Naive B cell (primary cell): ENCODE results near the gene NAV2. TPM values are rescaled to one million over a fixed set of nuclear protein-coding genes. Genes with fewer than 3 reads are reported as not detected.

Source experiments
- ATAC-seq, 2 donors: fragments of 150-1000 bp; cut with Tn5 transposase; 2 replicates each; pipeline ENCODE4 v1.10.0; 2021; ENCODE audit warnings: low read depth in 2 of 2, mild to moderate bottlenecking in 2 of 2, moderate library complexity in 2 of 2
- DNase-seq: peaks from one replicate; pipeline ENCODE4 v3.0.0; 2022
- H3K27ac Mint-ChIP-seq, 6 donors: one replicate each; pipeline ENCODE4 v1.8.0; 2020 to 2022; ENCODE audit warnings: mild to moderate bottlenecking in 6 of 6, mixed read lengths in 6 of 6, moderate library complexity in 5 of 6, inconsistent platforms in 2 of 6
- H3K27me3 Mint-ChIP-seq, 3 donors: one replicate each; pipeline ENCODE4 v1.8.0; 2021 to 2022; ENCODE audit warnings: mixed read lengths in 3 of 3, mild to moderate bottlenecking in 1 of 3
- H3K36me3 Mint-ChIP-seq, 2 donors: one replicate each; pipeline ENCODE4 v1.8.0; 2020 to 2022; ENCODE audit warnings: mixed read lengths in 2 of 2, inconsistent platforms in 1 of 2, mild to moderate bottlenecking in 1 of 2
- H3K4me1 Mint-ChIP-seq, 3 donors: one replicate each; pipeline ENCODE4 v1.8.0; 2020 to 2022; ENCODE audit warnings: mixed read lengths in 3 of 3, inconsistent platforms in 1 of 3, mild to moderate bottlenecking in 1 of 3, moderate library complexity in 1 of 3
- H3K4me3 Mint-ChIP-seq, 8 donors: one replicate each; pipeline ENCODE4 v1.8.0; 2020 to 2022; ENCODE audit warnings: mild to moderate bottlenecking in 8 of 8, mixed read lengths in 8 of 8, moderate library complexity in 8 of 8, inconsistent platforms in 2 of 8
- H3K9me3 Mint-ChIP-seq, 7 donors: one replicate each; pipeline ENCODE4 v1.8.0; 2020 to 2022; ENCODE audit warnings: mixed read lengths in 7 of 7, mild to moderate bottlenecking in 5 of 7, inconsistent platforms in 2 of 7, moderate library complexity in 1 of 7
- polyA plus RNA-seq, 6 donors: library from polyadenylated mRNA; unstranded; fragments of 300-500 nt; fragmentation: Illumina TruSeq; gene quantifications; one replicate each; pipeline ENCODE4 v1.2.3, GENCODE V29; 2021; ENCODE audit warnings: low read depth in 6 of 6

The NAV2 gene
- polyA plus RNA-seq, 6 donors from 2014 or later = 0.90 to 3.2 (median 0.94) TPM; not detected in 3

DNA sequence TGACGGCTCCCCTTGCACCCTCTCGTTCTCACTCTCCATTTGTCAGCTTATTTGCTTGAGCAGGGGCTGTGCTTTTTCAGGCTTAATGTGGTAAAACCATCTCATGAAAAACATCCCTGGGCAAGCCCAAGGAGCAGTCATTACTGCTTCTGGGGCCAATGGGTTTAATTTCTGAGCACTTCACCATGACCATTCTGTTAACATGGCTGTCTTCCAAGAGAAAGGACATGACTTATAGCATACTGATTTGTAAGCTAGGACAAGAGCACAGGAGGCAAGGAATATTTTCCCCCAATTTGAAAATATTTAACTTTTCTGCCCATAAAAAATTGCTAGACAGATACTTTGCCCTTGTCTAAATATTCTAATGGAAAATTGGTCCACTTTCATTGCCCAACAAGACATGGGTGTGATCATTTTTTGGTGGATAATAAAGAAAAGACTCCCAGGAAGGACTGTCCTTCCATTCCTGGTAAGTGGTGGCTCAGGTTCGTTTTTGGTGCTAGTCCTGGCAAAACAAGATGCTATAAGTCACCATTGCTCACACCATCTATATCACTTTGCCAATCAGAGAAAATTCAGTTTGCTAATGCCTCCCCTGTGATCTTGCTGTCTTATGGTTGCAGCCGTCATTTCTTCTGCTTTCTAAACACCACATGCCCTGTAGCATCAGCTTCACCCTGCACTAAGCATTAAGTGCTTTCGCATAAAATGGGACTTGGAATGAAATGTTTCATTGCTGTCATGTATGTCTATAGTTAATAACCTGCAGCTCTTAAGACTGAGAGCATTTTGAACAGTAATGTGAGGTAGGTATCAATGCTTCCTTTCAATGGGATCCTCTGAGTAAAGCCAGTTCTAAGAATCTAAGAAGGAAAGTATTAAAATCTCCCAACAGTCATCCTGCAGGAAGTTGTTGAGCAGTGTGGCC lies 339.1 kb downstream of the NAV2 start:
- no peak for ATAC-seq
- no peaks in the 10 kb centered on the region for H3K36me3 Mint-ChIP-seq
- H3K4me3 Mint-ChIP-seq = no peak overlapping the region

GRCh38 chr11:20053572-20053971 lies 340.9 kb downstream of the NAV2 start:
- no peak for ATAC-seq
- DNase-seq = no peak

More for the DNA sequence above, 339.1 kb downstream of the NAV2 start:
- Mint-ChIP-seq H3K27me3 (no peaks in the 10 kb centered on the region), H3K27ac (no peak overlapping the region), H3K4me1 (peaks cover 0 to 9% (median 4%) of the 10 kb centered on the region in 3 donors), H3K9me3 (no peaks in the 10 kb centered on the region)
- DNase-seq = no peak

GRCh38 chr11:20054584-20054983 lies 341.9 kb downstream of the NAV2 start:
- ATAC-seq (no peak), DNase-seq (no peak)
- no peaks in the 10 kb centered on the region for H3K27me3 Mint-ChIP-seq
- no peaks in the 10 kb centered on the region for H3K9me3 Mint-ChIP-seq
- no peak overlapping the region for H3K4me3 Mint-ChIP-seq
- H3K27ac Mint-ChIP-seq = no peak overlapping the region
- no peaks in the 10 kb centered on the region for H3K4me1 Mint-ChIP-seq
- no peaks in the 10 kb centered on the region for H3K36me3 Mint-ChIP-seq

More at GRCh38 chr11:20053572-20053971, 340.9 kb downstream of the NAV2 start:
- H3K27me3 Mint-ChIP-seq = no peaks in the 10 kb centered on the region
- no peaks in the 10 kb centered on the region for H3K4me1 Mint-ChIP-seq
- no peaks in the 10 kb centered on the region for H3K36me3 Mint-ChIP-seq
- no peak overlapping the region for H3K27ac Mint-ChIP-seq
- no peak overlapping the region for H3K4me3 Mint-ChIP-seq
- no peaks in the 10 kb centered on the region for H3K9me3 Mint-ChIP-seq

- Mint-ChIP-seq H3K27ac (no peak overlapping the region), H3K9me3 (no peaks in the 10 kb centered on the region), H3K36me3 (no peaks in the 10 kb centered on the region), H3K27me3 (no peaks in the 10 kb centered on the region), H3K4me1 (no peaks in the 10 kb centered on the region), H3K4me3 (no peak overlapping the region)
- ATAC-seq = no peak
- DNase-seq = no peak
These were observed 342.7 kb downstream of the NAV2 start for GRCh38 chr11:20055312-20055711.

- ATAC-seq = no peak
- no peak for DNase-seq
- Mint-ChIP-seq H3K4me3 (no peak overlapping the region), H3K36me3 (no peaks in the 10 kb centered on the region), H3K4me1 (no peaks in the 10 kb centered on the region), H3K9me3 (no peaks in the 10 kb centered on the region), H3K27ac (no peak overlapping the region), H3K27me3 (no peaks in the 10 kb centered on the region)
These were observed 343.7 kb downstream of the NAV2 start for GRCh38 chr11:20056109-20056949.

DNA sequence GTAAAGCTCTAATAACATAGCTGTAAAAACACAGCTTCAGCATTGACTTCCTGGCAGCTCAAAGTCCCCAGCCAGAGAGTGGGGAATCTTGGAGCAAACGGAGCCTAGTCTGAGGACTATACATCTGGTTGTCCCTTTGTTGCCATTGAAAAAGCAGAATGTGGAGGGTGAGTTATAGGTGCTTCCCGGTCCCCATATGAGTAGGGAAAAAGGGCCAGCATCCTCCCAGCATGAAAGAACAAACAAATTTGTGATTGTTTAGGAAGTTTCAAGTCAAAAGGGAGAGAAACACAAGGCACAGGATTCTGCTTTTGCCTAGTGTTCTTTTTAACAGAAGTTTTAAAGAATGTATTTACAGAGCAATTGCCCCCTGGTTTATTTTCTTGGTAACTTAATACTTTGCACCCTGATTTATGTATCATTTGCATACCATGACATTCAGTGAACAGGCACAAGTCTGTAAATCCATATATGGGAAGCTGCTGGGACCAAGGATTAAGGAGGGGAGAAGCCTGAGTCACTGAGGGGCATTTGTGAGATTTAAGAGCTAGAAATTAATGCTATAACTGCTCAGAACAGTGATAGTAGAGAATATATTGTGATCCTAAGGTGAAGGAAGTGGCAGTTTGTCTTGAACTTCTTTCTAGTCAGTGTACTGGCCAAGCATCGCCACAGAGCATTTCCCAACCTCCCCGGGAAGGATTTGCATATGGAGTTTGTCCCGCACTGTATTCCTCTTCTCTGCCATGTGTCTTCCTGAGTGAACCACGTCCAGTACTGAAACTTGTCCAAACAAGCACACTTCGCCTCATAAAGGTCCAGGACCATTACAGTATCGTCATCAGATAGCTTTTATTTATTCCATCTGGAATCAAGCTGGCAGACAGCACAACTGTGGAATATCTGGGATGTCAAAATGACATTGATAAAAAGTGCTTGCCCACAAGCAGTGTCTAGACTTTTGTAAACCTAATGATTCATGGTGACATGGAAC lies 344.6 kb downstream of the NAV2 start:
- H3K36me3 Mint-ChIP-seq = no peaks in the 10 kb centered on the region
- no peaks in the 10 kb centered on the region for H3K27me3 Mint-ChIP-seq
- no peaks in the 10 kb centered on the region for H3K4me1 Mint-ChIP-seq
- DNase-seq (no peak), ATAC-seq (no peak)
- no peak overlapping the region for H3K4me3 Mint-ChIP-seq
- H3K27ac Mint-ChIP-seq = no peak overlapping the region
- no peaks in the 10 kb centered on the region for H3K9me3 Mint-ChIP-seq

DNA sequence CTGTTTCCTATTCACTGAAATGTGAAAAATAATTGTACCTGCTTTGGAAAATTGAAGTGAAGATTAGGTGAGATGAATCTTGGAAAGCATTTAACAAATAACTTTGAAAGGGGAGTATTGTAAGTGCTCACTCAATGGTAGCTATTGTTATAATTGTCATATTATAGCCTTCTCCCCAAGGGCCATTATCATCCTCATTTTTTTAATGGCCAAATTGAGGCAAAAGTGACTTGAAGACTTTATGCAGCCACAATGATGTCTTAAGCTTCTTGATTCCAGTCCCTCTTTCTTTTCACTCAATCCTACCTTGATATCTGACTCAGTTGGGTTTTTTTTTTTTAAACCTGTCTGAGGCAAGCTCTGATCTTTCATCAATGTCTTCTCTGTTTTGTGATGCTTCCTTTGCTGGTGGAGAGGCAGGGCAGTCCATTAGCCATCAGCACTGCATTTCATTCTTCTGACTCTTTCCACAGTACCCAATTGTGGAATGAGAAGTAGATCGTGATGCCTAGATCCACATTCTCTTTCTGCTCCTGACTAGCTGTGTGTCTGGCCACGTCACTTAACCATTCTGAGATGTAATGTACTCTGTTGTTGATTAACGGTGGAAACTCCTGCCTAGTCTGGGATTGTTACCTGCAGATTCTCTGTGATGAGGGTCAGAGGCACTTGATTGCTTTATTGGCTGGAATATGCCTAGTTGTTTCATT lies 346.3 kb downstream of the NAV2 start:
- no peaks in the 10 kb centered on the region for H3K27me3 Mint-ChIP-seq

DNA sequence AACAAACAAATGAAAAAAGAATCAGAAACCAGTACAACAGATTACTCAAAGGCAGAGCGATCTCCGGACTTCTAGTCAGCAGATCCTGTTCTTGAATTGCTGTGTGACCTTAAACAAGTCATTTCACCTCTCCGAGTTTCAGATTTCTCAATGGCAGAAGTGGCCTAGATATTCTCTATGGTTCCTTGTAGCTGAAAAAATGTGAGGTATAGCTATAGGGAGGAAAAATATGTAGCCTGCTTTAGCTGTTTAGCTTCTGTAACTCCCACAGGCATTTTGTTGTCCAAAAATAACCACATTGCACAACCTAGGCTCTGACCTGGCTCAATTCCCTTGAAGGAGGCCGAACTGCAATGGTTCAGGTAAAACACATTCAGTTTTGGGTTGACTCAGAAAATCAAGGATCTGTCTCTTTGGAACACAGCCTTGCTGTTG lies 347.0 kb downstream of the NAV2 start:
- ATAC-seq = no peak
- no peaks in the 10 kb centered on the region for H3K27me3 Mint-ChIP-seq
- no peaks in the 10 kb centered on the region for H3K4me1 Mint-ChIP-seq
- H3K4me3 Mint-ChIP-seq = no peak overlapping the region
- no peak for DNase-seq
- H3K36me3 Mint-ChIP-seq = no peaks in the 10 kb centered on the region
- no peaks in the 10 kb centered on the region for H3K9me3 Mint-ChIP-seq
- H3K27ac Mint-ChIP-seq = no peak overlapping the region

More for the DNA sequence above, 346.3 kb downstream of the NAV2 start:
- Mint-ChIP-seq H3K4me3 (no peak overlapping the region), H3K4me1 (no peaks in the 10 kb centered on the region), H3K27ac (peak overlapping the region in 1 of 6 donors; percentile 16), H3K36me3 (no peaks in the 10 kb centered on the region), H3K9me3 (no peaks in the 10 kb centered on the region)
- DNase-seq (no peak), ATAC-seq (no peak)

DNA sequence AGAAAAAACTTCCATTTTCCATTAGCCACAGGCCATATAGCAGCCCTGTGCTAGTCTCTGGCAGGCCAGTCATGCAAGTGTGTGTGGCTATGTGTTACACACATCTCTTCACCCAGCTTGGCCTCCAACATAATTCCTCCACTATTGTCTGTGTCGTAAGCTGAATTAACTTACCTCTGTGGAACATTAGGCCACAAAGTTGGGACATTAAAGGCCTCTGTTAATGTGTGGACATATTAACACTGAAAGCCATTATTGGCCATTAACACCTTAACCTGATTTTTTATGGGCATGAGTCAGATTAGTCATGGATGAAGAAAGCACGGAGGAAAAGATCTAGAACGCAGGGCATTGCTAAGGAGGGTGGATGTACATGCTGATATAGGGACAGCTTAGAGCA lies 347.5 kb downstream of the NAV2 start:
- Mint-ChIP-seq H3K27me3 (no peaks in the 10 kb centered on the region), H3K36me3 (no peaks in the 10 kb centered on the region)
- no peak for ATAC-seq

DNA sequence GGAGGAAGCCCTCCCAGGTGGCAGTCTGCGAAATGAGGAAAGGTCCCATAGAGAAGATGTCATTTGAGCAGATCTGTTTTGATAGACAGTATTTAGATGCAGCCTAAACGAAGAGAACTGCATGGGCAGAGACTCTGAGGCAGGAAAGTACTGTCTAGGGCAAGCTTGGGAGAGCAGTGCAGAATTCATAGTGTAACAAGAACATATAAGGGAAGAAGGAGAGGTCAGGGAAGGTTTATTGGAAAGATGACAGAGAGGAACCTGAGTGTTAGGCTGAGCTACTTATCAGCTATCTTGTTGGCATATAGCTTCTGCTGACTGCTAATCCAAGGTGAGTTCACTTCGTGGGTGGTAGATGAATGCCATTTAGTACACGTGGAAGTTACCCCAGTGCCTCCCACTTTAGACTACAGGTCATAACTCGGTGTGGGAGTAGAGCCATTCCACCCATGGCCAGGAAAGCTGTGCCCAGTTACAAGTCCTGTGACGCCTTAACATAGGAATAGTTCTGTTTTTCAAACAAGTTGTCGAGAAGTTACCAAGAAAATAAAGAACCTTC lies 348.1 kb downstream of the NAV2 start:
- no peak for DNase-seq
- H3K4me3 Mint-ChIP-seq = no peak overlapping the region
- H3K9me3 Mint-ChIP-seq = no peaks in the 10 kb centered on the region
- H3K4me1 Mint-ChIP-seq = no peaks in the 10 kb centered on the region
- no peak for ATAC-seq
- H3K36me3 Mint-ChIP-seq = no peaks in the 10 kb centered on the region
- H3K27me3 Mint-ChIP-seq = no peaks in the 10 kb centered on the region
- no peak overlapping the region for H3K27ac Mint-ChIP-seq

More for the DNA sequence above, 347.5 kb downstream of the NAV2 start:
- no peak overlapping the region for H3K4me3 Mint-ChIP-seq
- H3K4me1 Mint-ChIP-seq = no peaks in the 10 kb centered on the region
- no peak for DNase-seq
- H3K9me3 Mint-ChIP-seq = no peaks in the 10 kb centered on the region
- H3K27ac Mint-ChIP-seq = peak overlapping the region in 1 of 6 donors; percentile 45

DNA sequence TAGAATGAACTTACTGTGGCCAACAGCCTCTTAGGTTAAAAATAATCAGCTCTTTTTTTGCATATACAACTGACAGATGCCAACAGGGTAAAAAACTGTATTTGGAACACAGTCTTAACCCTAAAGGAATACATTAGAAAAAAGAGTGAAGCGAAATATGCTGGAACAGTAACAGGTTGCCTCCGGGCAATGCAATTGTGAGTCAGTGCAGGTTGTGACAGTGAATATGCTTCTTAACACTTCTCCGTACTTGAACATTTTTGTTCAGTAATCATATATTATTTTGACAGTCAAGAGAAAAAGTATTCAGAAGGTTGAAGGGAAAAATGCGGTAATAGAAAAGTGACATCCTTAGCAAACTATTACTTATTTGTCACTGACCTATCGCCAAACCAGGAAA lies 349.1 kb downstream of the NAV2 start:
- Mint-ChIP-seq H3K27ac (no peak overlapping the region), H3K36me3 (no peaks in the 10 kb centered on the region), H3K4me3 (no peak overlapping the region), H3K27me3 (no peaks in the 10 kb centered on the region), H3K4me1 (no peaks in the 10 kb centered on the region), H3K9me3 (no peaks in the 10 kb centered on the region)
- DNase-seq = no peak
- no peak for ATAC-seq

DNA sequence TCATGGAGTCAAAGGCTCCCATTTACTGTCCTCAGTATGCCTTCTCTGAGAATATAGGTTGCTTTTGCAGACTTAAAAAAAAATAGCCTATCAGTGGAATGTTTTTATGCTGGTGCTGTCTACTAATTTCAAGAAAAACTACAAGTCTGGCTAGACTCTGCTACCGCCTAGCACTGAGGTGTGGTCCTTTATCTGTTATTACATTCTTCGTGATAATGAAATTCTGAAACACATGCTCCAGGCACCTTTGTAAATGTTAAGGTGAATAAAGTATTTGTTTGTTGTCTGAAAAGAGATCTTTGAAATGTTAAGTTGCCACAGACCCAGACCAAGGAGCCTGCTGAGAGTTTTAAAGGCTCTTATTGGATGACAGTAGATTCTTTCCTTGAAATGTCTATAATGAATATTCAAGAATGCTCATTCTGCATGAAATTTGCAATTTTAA lies 352.3 kb downstream of the NAV2 start:
- Mint-ChIP-seq H3K27ac (no peak overlapping the region), H3K27me3 (no peaks in the 10 kb centered on the region), H3K9me3 (no peaks in the 10 kb centered on the region), H3K36me3 (no peaks in the 10 kb centered on the region), H3K4me3 (no peak overlapping the region), H3K4me1 (peaks cover 0 to 7% (median 0%) of the 10 kb centered on the region in 3 donors)
- DNase-seq (no peak), ATAC-seq (no peak)
